Tongue (tissue), 2 donors: Measurements from ENCODE around the gene LETM1. TPM values are rescaled to one million over a fixed set of nuclear protein-coding genes. Genes with fewer than 3 reads are reported as not detected.

Experiments used
- DNase-seq: peaks from one replicate; pipeline ENCODE4 v3.0.0-alpha.2; 2015
- total RNA-seq: library from RNA; depleted of rRNA; stranded (reverse); fragments of >200 nt; gene quantifications from one replicate; pipeline ENCODE4 v1.2.3, GENCODE V29; 2014

Gene LETM1
- total RNA-seq, 1 donor from 2014 or later: 36.2 TPM

- no peak for DNase-seq
These were observed 49.2 kb downstream of the LETM1 start for GRCh38 chr4:1806596-1807331.

GRCh38 chr4:1806223-1806564 lies 49.8 kb downstream of the LETM1 start:
- DNase-seq: no peak

GRCh38 chr4:1805493-1806222 lies 50.3 kb downstream of the LETM1 start:
- no peak for DNase-seq

- no peak for DNase-seq
These were observed 51.1 kb downstream of the LETM1 start for GRCh38 chr4:1804638-1805492.

- no peak for DNase-seq
These were observed 52.2 kb downstream of the LETM1 start for GRCh38 chr4:1803523-1804423.

GRCh38 chr4:1802720-1803522 lies 53.0 kb downstream of the LETM1 start:
- DNase-seq: no peak

GRCh38 chr4:1802151-1802715 lies 53.7 kb downstream of the LETM1 start:
- DNase-seq: peak; percentile 36

- DNase-seq: no peak
These were observed 54.5 kb downstream of the LETM1 start for GRCh38 chr4:1801286-1801958.

GRCh38 chr4:1800805-1801204 lies 55.2 kb downstream of the LETM1 start:
- DNase-seq: no peak

- no peak for DNase-seq
These were observed 56.3 kb downstream of the LETM1 start for GRCh38 chr4:1799387-1800375.

- DNase-seq: no peak
These were observed 57.2 kb downstream of the LETM1 start for GRCh38 chr4:1798580-1799386.

GRCh38 chr4:1797861-1798579 lies 57.9 kb downstream of the LETM1 start:
- no peak for DNase-seq

- DNase-seq: no peak
These were observed 58.6 kb downstream of the LETM1 start for GRCh38 chr4:1797298-1797860.

GRCh38 chr4:1796486-1797204 lies 59.3 kb downstream of the LETM1 start:
- DNase-seq: no peak

GRCh38 chr4:1795299-1796195 lies 60.4 kb downstream of the LETM1 start:
- DNase-seq: no peak
